ENCODE measurements around the gene NAGS.

Gene NAGS

DNA sequence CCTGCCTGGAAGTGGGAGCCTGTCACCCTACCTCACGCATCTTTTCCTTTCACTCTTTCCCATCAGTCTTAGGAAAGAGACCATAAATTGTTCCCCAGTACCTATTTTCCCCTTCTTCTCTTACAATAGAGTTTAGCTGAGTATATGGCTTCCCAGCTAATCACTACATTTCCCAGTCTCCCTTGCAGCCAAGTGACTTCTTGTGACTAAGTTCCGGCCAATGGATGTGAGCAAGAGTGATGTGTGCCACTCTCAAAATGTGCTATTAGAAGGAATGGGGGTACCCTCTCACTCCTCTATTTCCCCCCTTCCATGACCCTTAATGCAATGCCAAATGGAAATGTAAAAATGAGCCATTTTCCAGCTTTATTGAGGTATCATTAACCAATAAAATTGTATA is 42.5 kb upstream of the NAGS start:
- Histone ChIP-seq H3K9ac (ENCODE audit: low read length) (no peak overlapping the region), H2AFZ (ENCODE audit: low read depth, low read length, severe bottlenecking) (no peak overlapping the region), H3K9me3 (ENCODE audit: insufficient read depth, low read length) (no peaks in the 10 kb centered on the region), H3K27ac (ENCODE audit: low read depth, low read length) (no peak overlapping the region), H3K27me3 (ENCODE audit: low read length) (no peaks in the 10 kb centered on the region), H3K79me2 (ENCODE audit: insufficient read depth, low read length) (no peaks in the 10 kb centered on the region), H4K20me1 (ENCODE audit: low read depth, low read length) (no peaks in the 10 kb centered on the region), H3K36me3 (ENCODE audit: low read length) (no peaks in the 10 kb centered on the region), H3K4me3 (ENCODE audit: insufficient read depth, low read length, poor library complexity, severe bottlenecking) (no peak overlapping the region), H3K9me2 (replicated peaks; ENCODE audit: insufficient read depth, low read length) (no peaks in the 10 kb centered on the region), H3F3A (ENCODE audit: insufficient read depth) (no peaks in the 10 kb centered on the region), H3K4me2 (ENCODE audit: low read depth, low read length, poor library complexity, severe bottlenecking) (no peak overlapping the region)
- TF ChIP-seq CTCF (IDR thresholded peaks at IDR 0.05; ENCODE audit: insufficient read depth, low read length, poor library complexity, severe bottlenecking), result no peak
- TF ChIP-seq EZH2phosphoT487 (conservative IDR thresholded peaks at IDR 0.05; ENCODE audit: low read length), result no peak

DNA sequence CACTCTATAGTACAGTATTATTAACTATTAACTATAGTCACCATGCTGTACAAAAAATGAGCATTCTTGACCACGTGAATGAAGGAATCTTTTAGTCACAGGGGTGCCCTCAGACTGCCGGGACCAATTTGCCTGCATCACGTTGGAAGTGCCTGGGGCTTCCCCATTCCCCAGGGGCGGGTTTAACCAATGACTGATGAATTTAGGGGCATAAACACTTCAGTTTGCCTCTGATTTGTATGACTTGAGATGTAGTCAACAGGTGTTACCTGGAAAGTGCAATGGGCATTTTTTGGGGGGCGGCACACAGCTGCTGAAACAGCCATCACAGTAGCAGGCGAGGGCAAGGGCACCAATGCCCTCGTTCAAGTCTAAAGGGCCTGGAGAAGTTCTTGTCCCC is 41.9 kb upstream of the NAGS start:
- Histone ChIP-seq H3K9ac (ENCODE audit: low read length) (no peak overlapping the region), H4K20me1 (ENCODE audit: low read depth, low read length) (no peaks in the 10 kb centered on the region), H3K9me3 (ENCODE audit: insufficient read depth, low read length) (no peaks in the 10 kb centered on the region), H3F3A (ENCODE audit: insufficient read depth) (no peaks in the 10 kb centered on the region), H3K36me3 (ENCODE audit: low read length) (no peaks in the 10 kb centered on the region), H3K4me3 (ENCODE audit: insufficient read depth, low read length, poor library complexity, severe bottlenecking) (no peak overlapping the region), H2AFZ (ENCODE audit: low read depth, low read length, severe bottlenecking) (no peak overlapping the region), H3K4me2 (ENCODE audit: low read depth, low read length, poor library complexity, severe bottlenecking) (no peak overlapping the region), H3K79me2 (ENCODE audit: insufficient read depth, low read length) (no peaks in the 10 kb centered on the region), H3K27ac (ENCODE audit: low read depth, low read length) (no peak overlapping the region), H3K27me3 (ENCODE audit: low read length) (no peaks in the 10 kb centered on the region), H3K9me2 (replicated peaks; ENCODE audit: insufficient read depth, low read length) (no peaks in the 10 kb centered on the region)
- TF ChIP-seq CTCF (IDR thresholded peaks at IDR 0.05; ENCODE audit: insufficient read depth, low read length, poor library complexity, severe bottlenecking) (no peak), EZH2phosphoT487 (conservative IDR thresholded peaks at IDR 0.05; ENCODE audit: low read length) (no peak)

DNA sequence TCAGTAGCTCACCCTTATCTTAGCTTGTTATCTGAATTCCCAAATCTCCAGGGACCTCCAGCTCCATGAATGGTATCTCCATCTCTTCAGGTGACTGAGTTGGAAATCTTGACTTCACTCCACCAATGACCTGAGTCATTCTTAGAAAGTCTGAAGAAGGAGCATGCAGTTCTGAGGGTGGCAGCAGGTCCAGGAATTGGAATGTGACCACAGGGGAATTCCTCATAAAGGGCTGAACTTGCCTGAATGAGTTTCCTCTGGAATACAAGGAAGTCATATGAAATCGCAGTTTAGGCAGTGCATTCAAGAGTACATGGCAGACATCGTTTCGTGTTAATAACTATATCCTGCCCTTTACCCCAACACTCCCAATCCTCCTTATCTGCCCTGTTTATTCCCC is 38.1 kb upstream of the NAGS start:
- TF ChIP-seq EZH2phosphoT487 (conservative IDR thresholded peaks at IDR 0.05; ENCODE audit: low read length), result no peak
- TF ChIP-seq CTCF (IDR thresholded peaks at IDR 0.05; ENCODE audit: insufficient read depth, low read length, poor library complexity, severe bottlenecking), result no peak
- no peaks in the 10 kb centered on the region for H3K79me2 ChIP-seq (ENCODE audit: insufficient read depth, low read length)
- H3K9ac ChIP-seq (ENCODE audit: low read length), result no peak overlapping the region
- H3K4me3 ChIP-seq (ENCODE audit: insufficient read depth, low read length, poor library complexity, severe bottlenecking), result no peak overlapping the region
- H3K36me3 ChIP-seq (ENCODE audit: low read length), result no peaks in the 10 kb centered on the region
- no peaks in the 10 kb centered on the region for H3F3A ChIP-seq (ENCODE audit: insufficient read depth)
- no peaks in the 10 kb centered on the region for H3K9me3 ChIP-seq (ENCODE audit: insufficient read depth, low read length)
- no peak overlapping the region for H2AFZ ChIP-seq (ENCODE audit: low read depth, low read length, severe bottlenecking)
- no peak overlapping the region for H3K27ac ChIP-seq (ENCODE audit: low read depth, low read length)
- H3K27me3 ChIP-seq (ENCODE audit: low read length), result no peaks in the 10 kb centered on the region
- H3K9me2 ChIP-seq (replicated peaks; ENCODE audit: insufficient read depth, low read length), result no peaks in the 10 kb centered on the region
- no peaks in the 10 kb centered on the region for H4K20me1 ChIP-seq (ENCODE audit: low read depth, low read length)
- H3K4me2 ChIP-seq (ENCODE audit: low read depth, low read length, poor library complexity, severe bottlenecking), result no peak overlapping the region
